GM18505 (cell line): ENCODE measurements around the gene TBC1D1.
"Not testable (repeated sequence)": the region's sequence is repeated elsewhere in the genome, so short reads cannot be mapped to it uniquely, and the experiment has no call there.

Experiments
- ATAC-seq: cut with Tn5 transposase; IDR thresholded peaks from one replicate; pipeline ENCODE4 v1.9.1; 2021; ENCODE audit not compliant: unreplicated experiment
- POLR2A ChIP-seq: IDR thresholded peaks from 4 replicates; pipeline ENCODE4 v1.6.1; 2011; ENCODE audit warnings: borderline replicate concordance; ENCODE audit not compliant: insufficient read depth, insufficient read length; ENCODE audit errors: extremely low read depth

TBC1D1 gene

DNA sequence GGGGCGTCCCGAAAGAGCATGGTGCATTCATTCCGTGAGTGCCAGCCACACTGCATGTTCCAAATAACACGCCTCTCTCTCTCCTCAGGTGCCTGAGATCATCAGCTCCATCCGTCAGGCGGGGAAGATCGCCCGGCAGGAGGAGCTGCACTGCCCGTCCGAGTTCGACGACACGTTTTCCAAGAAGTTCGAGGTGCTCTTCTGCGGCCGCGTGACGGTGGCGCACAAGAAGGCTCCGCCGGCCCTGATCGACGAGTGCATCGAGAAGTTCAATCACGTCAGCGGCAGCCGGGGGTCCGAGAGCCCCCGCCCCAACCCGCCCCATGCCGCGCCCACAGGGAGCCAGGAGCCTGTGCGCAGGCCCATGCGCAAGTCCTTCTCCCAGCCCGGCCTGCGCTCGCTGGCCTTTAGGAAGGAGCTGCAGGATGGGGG, 123.6 kb downstream of the TBC1D1 start:
- ATAC-seq = no peak

DNA sequence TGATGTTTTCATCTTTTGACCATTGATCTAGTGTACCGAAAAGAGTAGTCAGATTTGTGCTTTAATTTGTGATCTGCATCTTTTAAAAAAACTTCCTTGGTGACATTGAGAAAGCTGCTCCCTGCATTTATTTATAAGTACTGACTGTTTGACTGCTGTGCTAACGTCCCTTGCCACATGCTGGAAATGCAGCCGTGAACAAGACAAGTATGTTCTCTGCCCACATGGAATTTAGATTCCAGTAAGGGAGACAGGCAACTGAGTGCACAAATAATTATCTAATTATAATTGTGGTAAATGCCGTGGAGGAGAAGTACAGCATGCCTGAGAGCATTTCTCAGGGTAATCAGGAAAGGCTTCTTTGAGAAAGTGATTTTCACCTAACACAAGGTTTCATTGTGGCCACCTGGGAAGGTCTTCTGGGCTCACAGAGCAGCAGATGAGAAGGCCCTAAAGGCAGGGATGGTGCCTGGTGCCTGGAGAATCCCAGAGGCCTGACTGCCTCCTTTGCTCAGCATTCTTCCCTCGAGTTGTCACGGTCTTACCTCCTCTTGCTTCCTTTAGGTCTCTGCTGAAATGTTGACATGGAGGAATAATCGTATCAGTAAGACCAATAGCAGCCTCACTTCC, 125.1 kb downstream of the TBC1D1 start:
- TF ChIP-seq POLR2A = no peak
- no peak for ATAC-seq

More for the DNA sequence above, 123.6 kb downstream of the TBC1D1 start:
- no peak for TF ChIP-seq POLR2A

DNA sequence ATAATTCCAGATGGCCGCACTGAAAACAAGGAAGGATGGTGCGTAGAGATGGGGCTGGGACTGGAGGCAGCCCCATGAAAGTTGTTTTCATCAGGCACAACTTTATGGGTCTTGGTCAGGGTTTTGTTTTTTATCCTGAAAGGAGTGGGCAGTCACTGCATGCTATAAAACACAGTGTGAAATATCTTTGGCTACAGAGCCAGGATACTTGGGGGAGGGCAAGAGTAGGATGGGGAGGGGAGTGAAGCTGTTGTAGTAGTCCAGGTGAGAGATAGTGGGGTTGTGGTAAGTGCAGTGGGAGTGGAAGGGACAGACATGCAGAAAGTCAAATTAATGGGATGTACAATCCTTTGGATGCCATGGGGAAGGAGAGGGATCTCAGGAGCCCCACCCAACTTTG, 125.8 kb downstream of the TBC1D1 start:
- no peak for TF ChIP-seq POLR2A
- no peak for ATAC-seq

DNA sequence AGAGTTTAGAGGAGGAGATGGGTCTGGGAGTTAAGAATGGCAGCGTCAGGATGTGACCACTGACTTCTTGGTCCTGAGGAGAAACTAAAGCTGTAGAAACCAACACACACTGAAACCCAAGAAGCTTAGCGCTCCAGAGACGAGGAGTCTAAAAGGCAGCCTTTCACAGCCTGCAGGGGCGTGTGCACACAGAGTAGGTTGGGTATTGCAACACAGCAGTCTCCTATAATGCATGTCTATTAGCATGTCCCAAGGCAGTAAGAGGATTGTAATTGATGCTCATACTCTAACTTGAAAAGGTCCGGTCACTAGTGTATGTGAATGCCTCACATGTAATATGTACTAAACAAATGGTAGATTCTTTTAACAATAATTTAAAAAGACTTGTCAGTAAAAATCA, 126.7 kb downstream of the TBC1D1 start:
- ATAC-seq = no peak
- no peak for TF ChIP-seq POLR2A

DNA sequence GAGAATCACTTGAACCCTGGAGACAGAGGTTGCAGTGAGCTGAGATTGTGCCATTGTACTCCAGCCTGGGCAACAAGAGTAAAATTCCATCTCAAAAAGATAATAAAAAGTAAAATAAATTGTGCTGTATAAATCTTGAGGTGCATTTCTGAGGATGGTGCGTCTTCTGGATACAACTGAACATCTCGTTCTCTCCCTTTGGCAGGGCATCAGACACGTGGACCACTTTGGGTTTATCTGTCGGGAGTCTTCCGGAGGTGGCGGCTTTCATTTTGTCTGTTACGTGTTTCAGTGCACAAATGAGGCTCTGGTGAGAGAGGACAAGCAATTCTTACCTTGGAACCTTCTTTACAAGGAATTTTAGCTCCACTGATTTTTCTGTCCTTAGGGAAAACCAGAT, 129.5 kb downstream of the TBC1D1 start:
- no peak for ATAC-seq
- no peak for TF ChIP-seq POLR2A

DNA sequence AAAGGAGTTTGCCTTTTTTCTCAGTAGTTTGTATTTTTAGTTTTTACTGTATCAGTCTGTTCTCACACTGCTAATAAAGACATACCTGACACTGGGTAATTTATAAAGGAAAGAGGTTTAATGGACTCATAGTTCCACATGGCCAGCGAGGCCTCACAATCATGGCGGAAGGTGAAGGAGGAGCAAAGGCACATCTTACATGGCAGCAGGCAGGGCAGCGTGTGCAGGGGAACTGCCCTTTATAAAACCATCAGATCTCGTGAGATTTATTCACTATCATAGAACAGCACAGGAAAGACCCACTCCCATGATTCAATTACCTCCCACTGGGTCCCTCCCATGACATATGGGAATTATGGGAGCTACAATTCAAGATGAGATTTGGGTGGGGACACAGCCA, 130.1 kb downstream of the TBC1D1 start:
- ATAC-seq = not testable (repeated sequence)

DNA sequence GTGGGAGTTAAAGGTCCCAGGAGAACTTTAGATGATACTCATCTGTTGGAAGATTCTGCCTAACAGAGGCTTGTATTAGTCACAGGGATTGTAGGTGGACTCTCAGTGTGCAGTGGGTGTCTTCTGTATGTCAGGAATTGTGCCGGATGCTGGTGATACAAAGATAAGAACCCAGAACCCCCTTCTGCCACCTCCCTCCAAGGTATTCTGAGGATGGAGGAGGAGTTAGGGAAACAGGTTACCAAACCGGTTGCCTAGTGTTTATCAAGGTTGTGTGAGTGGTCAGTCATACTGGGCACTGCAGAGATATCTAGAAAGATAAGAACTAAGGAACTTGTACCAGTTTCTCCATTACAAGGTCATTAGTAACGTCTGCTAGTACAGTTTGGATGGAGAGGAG, 130.9 kb downstream of the TBC1D1 start:
- no peak for TF ChIP-seq POLR2A
- ATAC-seq = no peak

DNA sequence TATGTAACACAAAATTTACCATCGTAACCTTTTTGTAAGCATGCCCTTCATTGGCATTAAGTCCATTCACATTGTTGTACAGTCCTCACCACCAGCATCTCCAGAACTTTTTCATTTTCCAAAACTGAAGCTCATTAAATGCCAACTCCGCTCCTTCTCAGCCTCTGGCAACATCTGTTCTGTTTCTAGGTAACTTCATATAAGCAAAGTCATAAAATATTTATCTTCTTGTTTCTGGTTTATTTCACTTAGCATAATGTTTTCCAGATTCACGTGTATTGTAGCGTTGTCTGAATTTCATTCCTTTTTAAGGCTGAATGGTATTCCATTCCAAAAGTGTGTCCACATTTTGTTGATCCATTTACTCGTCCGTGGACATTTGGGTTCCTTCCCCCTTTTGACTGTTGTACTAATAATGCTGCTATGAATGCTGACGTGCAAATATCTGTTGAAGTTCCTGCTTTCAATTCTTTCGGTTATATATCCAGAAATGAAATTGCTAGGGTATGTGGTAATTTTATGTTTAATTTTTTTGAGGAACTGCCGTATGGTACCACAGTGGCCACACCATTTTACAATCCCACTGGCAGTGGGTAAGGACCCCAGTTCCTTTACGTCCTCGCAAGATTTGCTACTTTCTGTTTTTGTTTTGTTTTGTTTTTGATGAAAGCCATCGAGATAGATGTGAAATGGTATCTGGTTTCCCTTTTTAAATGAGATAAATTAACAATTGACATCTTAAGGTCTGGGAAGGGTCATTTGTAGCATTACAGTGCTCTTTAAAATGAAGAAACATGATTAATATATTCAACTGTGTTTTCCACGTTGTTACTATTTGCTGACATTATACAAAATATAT, 132.7 kb downstream of the TBC1D1 start:
- no peak for ATAC-seq
- no peak for TF ChIP-seq POLR2A

DNA sequence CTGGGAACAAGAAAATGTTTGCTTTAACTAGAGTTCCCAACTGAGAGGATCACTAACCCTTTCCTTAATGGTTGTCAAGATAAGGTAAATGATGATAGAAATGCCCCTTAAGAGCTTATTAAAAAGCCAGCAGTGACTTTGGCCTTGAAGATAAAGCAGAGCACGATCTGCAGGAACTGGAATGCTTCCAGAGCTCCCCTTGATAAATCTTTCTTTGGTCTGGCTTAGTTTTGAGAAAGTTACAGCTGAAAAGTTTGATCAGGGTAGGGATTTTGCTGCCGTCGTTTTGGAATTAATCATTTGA, 133.3 kb downstream of the TBC1D1 start:
- ATAC-seq = no peak
- TF ChIP-seq POLR2A = no peak

DNA sequence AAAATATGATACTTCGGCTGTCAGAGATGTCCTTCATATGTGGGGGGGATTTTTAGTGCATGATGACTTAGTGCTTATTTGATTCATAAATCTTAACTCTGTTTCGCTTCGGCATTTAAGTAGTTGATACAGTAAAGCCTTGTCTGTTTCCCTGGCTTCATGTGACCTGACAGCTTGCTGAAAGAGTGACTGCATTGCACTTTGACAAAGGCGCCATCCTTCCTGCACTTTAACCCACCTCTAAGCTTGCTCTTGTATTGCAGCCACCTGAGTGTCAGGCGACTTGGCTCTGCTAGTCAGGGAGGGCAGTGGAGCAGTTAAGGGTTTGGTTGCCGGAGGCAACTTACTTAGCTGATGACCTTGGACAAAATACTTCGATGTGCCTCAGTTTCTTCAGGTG, 134.8 kb downstream of the TBC1D1 start:
- no peak for TF ChIP-seq POLR2A
- no peak for ATAC-seq

DNA sequence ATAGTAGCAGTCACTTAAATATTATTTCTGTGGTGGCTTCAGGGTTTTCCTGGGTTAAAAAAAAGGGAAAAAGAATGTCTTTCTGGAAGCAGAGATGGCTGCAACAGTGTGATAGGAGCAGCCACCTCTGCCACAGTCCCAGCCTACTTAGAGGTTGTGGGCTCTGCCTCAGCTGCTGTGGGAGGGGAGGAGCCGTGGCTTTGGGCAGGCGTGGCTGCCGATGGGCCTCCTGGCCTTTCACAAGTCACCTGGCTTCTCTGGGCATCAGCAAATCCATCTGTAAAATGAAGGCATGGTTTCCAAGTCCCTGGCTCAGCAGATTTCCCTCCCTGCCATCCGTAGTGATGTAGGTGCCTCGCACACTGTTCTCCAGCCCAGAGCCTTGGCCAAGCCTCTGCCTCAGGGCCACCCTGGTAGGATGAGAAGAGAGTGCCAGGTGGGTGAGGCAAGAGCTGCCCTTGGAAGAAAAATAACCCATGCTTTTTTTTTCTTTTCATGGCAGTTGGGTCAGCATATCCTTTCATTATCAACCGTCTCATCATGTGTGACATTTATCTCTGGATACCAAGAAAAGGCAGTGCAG, 135.4 kb downstream of the TBC1D1 start:
- no peak for ATAC-seq
- TF ChIP-seq POLR2A = no peak

DNA sequence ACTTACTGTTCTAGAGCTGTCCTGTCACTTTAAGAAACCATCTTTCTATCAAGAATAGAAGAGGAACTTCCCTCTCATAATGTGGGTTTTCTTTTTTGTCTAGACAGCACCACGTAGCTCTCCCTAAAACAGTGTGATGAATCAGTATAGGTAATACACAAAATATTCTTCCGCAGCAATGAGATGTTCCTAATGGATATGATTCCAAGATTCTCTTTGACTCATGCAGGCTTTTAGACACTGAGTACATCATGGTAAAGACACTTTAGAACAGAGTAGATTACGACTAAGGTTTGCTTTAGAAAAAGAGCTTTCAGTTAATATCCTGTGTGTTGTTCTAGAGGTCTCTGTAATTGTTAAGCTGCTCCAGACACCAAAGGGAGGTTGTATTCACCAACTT, 139.1 kb downstream of the TBC1D1 start:
- no peak for TF ChIP-seq POLR2A
- no peak for ATAC-seq

DNA sequence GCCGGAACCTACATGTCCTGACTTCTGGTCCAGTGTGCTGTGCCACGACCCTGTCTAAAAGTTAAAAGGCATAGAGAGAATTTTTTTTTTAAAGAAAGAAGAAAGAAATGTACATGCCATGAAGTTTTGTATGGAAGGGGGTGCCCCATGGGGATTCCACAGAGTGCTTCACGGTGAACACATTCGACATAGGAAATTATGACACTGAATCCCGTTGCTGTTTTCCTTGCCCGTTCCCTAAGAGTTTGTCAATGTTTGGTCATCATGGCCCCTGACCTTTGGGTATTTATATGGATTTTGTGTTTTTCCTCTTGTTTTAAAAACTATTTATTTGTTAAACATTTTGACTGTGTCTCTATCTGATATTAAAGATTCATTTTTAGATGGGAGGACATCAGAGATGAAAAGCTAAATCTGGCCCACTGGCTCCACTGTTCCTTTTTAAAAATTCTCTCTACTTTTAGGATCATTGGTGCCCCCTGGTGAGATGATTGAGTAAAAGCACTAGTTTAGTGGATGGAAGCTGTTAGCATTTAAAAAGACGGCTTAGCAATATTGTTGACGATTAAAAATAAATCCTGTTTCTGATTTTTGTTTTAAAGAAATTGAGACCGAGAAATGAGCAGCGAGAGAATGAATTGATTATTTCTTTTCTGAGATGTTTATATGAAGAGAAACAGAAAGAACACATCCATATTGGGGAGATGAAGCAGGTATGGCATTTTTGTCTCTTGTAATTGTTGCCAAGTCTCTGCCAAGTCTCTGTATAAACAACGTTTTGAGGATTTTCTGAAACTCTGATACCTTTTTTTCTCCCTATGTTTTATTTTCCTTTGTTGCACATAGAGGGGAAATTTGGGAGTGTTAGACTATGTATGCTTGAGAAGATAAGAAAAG, 144.3 kb downstream of the TBC1D1 start:
- no peak for TF ChIP-seq POLR2A
- no peak for ATAC-seq
